Measurements from ENCODE around the gene TMEM272.

The TMEM272 gene

DNA sequence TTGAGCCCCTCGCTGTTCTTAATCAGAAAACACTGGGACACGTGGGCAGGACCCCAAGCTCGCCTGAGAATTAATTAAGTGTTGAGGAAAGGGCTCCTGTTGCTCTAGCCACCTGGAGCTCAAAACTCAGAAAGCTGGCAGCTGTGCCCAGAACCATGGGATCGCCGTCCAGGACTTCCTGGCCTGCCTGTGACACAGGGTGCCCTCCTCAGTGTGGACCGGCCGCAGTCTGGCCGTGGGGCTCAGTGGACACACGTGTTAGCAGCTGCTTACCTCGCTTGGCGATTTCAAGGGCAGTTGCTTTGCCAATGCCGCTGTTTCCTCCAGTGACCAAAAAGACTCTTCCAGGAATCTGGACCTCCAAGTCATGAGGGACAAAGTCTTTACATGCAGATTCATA lies 45.7 kb downstream of the TMEM272 start:
- Histone ChIP-seq H3K27ac (replicated peaks) (no peak overlapping the region), H3K4me3 (replicated peaks; ENCODE audit: insufficient read depth, low read length) (no peak overlapping the region), H3K27me3 (ENCODE audit: insufficient read depth, poor library complexity, severe bottlenecking) (no peaks in the 10 kb centered on the region)
- no peak for DNase-seq (ENCODE audit: low read depth in 1 of 2, low spot score in 1 of 2)
- TF ChIP-seq, protein P1, sequence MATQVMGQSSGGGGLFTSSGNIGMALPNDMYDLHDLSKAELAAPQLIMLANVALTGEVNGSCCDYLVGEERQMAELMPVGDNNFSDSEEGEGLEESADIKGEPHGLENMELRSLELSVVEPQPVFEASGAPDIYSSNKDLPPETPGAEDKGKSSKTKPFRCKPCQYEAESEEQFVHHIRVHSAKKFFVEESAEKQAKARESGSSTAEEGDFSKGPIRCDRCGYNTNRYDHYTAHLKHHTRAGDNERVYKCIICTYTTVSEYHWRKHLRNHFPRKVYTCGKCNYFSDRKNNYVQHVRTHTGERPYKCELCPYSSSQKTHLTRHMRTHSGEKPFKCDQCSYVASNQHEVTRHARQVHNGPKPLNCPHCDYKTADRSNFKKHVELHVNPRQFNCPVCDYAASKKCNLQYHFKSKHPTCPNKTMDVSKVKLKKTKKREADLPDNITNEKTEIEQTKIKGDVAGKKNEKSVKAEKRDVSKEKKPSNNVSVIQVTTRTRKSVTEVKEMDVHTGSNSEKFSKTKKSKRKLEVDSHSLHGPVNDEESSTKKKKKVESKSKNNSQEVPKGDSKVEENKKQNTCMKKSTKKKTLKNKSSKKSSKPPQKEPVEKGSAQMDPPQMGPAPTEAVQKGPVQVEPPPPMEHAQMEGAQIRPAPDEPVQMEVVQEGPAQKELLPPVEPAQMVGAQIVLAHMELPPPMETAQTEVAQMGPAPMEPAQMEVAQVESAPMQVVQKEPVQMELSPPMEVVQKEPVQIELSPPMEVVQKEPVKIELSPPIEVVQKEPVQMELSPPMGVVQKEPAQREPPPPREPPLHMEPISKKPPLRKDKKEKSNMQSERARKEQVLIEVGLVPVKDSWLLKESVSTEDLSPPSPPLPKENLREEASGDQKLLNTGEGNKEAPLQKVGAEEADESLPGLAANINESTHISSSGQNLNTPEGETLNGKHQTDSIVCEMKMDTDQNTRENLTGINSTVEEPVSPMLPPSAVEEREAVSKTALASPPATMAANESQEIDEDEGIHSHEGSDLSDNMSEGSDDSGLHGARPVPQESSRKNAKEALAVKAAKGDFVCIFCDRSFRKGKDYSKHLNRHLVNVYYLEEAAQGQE (IDR thresholded peaks at IDR 0.05; ENCODE audit: insufficient replicate concordance, low read depth), result no peak
- TF ChIP-seq GABPA (IDR thresholded peaks at IDR 0.05; ENCODE audit: low read depth) (no peak), SPI1 (IDR thresholded peaks at IDR 0.05; ENCODE audit: borderline replicate concordance, low read depth) (no peak), POLR2AphosphoS5 (IDR thresholded peaks at IDR 0.05; ENCODE audit: low read depth) (no peak)
- TF ChIP-seq, protein P2, sequence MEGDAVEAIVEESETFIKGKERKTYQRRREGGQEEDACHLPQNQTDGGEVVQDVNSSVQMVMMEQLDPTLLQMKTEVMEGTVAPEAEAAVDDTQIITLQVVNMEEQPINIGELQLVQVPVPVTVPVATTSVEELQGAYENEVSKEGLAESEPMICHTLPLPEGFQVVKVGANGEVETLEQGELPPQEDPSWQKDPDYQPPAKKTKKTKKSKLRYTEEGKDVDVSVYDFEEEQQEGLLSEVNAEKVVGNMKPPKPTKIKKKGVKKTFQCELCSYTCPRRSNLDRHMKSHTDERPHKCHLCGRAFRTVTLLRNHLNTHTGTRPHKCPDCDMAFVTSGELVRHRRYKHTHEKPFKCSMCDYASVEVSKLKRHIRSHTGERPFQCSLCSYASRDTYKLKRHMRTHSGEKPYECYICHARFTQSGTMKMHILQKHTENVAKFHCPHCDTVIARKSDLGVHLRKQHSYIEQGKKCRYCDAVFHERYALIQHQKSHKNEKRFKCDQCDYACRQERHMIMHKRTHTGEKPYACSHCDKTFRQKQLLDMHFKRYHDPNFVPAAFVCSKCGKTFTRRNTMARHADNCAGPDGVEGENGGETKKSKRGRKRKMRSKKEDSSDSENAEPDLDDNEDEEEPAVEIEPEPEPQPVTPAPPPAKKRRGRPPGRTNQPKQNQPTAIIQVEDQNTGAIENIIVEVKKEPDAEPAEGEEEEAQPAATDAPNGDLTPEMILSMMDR (IDR thresholded peaks at IDR 0.05; ENCODE audit: insufficient read depth, low read length), result no peak

DNA sequence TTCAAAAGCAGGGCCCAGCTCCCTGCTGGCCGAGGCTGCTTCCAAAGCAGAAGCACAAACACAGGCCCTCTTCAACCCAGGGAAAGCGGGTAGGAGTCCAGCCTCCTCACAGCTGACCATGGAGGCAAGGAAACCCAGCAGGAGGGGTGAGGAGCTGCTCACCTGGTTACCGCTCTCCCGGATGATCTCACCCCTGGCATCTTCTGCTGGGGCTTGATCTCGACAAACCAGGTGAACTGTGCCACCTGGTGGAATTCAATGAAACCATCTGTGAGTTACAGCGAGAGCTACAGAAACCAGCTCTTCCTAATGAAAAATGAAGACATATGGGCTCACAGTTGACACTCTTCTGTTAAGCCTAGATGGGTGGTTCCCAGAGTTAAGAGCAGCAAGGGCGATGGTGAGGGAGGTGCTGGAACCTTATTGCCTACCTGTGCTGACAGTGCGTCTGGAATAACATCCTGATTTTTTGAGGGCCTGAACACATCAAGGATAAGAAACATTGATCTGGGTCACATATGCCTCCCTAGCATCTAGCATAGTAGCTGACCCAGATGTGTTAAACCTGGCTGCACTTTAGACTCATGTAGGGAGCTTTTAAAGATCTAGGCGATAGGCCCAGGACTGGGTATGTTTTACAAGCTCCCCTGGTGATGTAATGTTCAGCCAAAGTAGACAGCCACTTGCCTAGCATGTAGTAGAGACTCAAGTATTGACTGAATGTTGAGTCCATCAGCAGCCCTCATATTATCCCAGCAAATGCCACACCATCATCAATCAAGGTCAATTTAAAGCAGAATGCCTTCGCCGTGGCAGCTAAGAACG lies 47.1 kb downstream of the TMEM272 start:
- no peak for TF ChIP-seq GABPA (IDR thresholded peaks at IDR 0.05; ENCODE audit: low read depth)
- TF ChIP-seq, protein P1 (IDR thresholded peaks at IDR 0.05; ENCODE audit: insufficient replicate concordance, low read depth), result no peak
- TF ChIP-seq SPI1 (IDR thresholded peaks at IDR 0.05; ENCODE audit: borderline replicate concordance, low read depth), result no peak
- TF ChIP-seq, protein P2 (IDR thresholded peaks at IDR 0.05; ENCODE audit: insufficient read depth, low read length), result peak; percentile 11
- no peak for TF ChIP-seq POLR2AphosphoS5 (IDR thresholded peaks at IDR 0.05; ENCODE audit: low read depth)
- H3K27me3 ChIP-seq (ENCODE audit: insufficient read depth, poor library complexity, severe bottlenecking), result no peaks in the 10 kb centered on the region
- H3K27ac ChIP-seq (replicated peaks), result no peak overlapping the region
- H3K4me3 ChIP-seq (replicated peaks; ENCODE audit: insufficient read depth, low read length), result no peak overlapping the region
- DNase-seq (ENCODE audit: low read depth in 1 of 2, low spot score in 1 of 2), result peak in 1 of 2 experiments; percentile 67

DNA sequence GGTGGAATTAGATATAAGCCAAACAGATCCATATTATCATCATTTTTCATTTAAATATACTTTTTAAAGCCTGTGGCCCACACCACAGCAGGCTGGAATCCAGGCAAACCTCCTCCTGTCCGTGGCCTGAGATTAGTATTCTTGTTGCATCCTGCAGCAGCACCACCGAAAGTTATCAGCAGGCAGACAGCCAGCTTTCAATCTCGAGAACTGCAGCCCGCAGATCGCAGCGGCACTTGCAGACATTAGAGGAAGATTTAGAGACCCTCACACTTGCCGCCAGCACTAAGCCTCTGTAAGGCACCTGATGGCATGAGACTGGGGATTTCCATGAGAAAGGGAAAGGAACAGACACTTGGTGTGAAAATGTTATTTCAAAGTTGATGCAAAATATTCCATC lies 48.4 kb downstream of the TMEM272 start:
- no peak for DNase-seq (ENCODE audit: low read depth in 1 of 2, low spot score in 1 of 2)
- TF ChIP-seq SPI1 (IDR thresholded peaks at IDR 0.05; ENCODE audit: borderline replicate concordance, low read depth) (no peak), GABPA (IDR thresholded peaks at IDR 0.05; ENCODE audit: low read depth) (no peak), POLR2AphosphoS5 (IDR thresholded peaks at IDR 0.05; ENCODE audit: low read depth) (no peak)
- TF ChIP-seq, protein P2 (IDR thresholded peaks at IDR 0.05; ENCODE audit: insufficient read depth, low read length), result no peak
- TF ChIP-seq, protein P1 (IDR thresholded peaks at IDR 0.05; ENCODE audit: insufficient replicate concordance, low read depth), result no peak
- H3K27me3 ChIP-seq (ENCODE audit: insufficient read depth, poor library complexity, severe bottlenecking), result no peaks in the 10 kb centered on the region

More for the DNA sequence above, 48.4 kb downstream of the TMEM272 start:
- Histone ChIP-seq H3K27ac (replicated peaks) (no peak overlapping the region), H3K4me3 (replicated peaks; ENCODE audit: insufficient read depth, low read length) (no peak overlapping the region)

Measured in HL-60 (cell line).